CD4-positive, alpha-beta T cell treated with Interleukin-12 subunit alpha and Interleukin-12 subunit beta, for 1 hour (primary cell): ENCODE measurements around the gene ZNF865.
A peak's percentile ranks its signal among the peaks of the same experiment; 100 is the strongest.

Source experiments
- DNase-seq: peaks from one replicate; pipeline ENCODE4 v3.0.0-alpha.2; 2020

ZNF865 gene

DNA sequence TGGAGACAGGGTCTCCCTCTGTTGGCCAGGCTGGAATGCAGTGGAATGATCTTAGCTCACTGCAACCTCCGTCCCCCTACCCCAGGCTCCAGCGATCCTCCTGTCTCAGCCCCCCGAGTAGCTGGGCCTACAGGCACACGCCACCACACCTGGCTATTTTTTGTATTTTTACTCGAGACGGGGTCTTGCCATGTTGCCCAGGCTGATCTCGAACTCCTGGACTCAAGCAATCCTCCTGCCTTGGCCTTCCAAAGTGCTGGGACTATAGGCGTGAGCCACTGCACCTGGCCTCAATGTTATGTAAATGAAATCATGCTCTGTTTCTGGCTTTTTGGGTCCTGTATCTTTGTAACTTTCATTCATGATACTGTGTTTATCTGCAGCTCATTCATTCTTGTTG, 16.7 kb upstream of the ZNF865 start:
- DNase-seq: no peak

- no peak for DNase-seq
These were observed 15.3 kb upstream of the ZNF865 start for GRCh38 chr19:55590109-55590508.

DNA sequence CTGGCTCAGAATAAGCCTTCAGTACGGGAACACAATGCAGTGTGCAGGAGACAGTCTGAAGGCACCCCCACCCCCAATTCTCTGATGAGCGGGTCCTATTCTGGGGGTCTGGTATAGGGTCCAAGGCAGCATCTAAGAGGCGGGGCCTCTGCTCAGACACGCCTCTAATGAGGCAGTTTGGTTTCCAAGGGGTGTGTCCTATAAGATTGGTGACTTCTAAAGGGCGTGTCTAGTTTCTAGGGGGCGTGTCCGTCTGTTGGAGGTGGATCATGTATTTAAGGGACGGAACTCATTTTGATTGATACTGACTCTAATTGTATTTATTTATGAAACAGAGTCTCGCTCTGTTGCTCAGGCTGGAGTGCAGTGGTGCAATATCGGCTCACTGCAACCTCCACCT, 14.8 kb upstream of the ZNF865 start:
- DNase-seq: no peak

DNA sequence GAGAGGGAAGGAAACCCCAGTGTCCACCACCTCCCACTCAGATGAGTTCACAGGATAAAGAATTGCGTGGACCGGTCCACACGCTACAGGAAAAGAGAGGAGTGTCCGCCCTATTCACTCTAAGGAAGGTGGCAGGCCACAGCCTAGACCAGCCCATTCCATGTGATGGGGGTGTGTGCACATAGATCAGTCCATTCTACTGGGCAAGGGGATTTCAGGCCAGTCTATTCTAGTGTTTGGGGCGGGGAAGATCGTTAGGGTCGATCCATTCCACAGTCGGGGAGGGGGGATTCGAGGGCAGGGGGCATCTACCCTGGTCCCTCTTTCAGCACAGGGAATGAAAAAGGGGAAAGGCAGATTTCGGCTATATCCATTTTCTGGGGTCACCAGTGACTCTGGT, 13.9 kb upstream of the ZNF865 start:
- DNase-seq: no peak

GRCh38 chr19:55592391-55593090, 12.9 kb upstream of the ZNF865 start:
- DNase-seq: no peak

- no peak for DNase-seq
These were observed 12.2 kb upstream of the ZNF865 start for GRCh38 chr19:55593096-55593772.

DNA sequence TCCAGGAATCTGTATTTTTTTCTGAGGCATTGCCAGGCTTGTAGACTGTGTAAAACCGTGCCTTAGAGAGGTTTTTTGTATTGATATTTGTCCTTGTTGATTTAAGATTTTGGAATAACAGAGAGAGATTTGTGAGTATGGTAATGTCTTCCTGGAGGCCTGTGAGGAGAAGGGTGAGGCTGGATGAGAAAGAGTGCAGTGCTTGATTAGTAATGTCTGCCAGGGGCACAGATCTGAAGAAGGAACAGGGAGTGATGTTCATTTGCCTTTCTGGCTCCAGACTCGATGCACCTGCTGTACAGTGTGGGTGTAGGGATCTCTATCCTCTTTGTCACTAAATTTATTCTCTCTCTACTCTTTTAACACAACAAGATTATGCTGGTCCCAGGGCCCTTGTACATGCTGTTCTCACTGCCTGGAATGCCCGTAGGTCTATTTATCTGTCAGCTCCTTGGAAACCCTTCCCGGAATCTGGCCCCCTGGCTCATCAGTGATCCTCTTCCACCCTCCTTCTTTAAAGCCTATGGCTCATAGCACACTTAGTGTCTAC, 10.4 kb upstream of the ZNF865 start:
- no peak for DNase-seq

GRCh38 chr19:55596304-55596703, 9.1 kb upstream of the ZNF865 start:
- DNase-seq: no peak

DNA sequence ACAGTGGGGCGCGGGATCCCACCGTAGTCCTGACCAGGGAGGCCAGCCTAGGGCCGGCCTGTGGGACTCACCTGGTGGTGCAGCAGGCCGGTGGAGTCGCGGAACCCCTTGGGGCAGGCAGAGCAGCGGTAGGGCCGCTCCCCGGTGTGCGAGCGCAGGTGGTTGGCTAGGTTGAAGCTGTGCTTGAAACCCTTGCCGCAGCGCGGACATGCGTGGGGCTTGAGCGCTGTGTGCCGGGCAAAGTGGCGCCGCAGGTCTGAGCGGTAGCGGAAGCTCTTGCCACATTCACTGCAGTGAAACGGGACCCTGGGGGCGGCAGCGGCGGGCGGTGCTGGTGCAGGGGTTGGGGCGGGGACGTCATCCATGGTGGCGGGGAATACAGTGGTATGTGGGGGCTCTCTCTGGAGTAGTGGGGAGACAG, 7.9 kb upstream of the ZNF865 start:
- no peak for DNase-seq

DNA sequence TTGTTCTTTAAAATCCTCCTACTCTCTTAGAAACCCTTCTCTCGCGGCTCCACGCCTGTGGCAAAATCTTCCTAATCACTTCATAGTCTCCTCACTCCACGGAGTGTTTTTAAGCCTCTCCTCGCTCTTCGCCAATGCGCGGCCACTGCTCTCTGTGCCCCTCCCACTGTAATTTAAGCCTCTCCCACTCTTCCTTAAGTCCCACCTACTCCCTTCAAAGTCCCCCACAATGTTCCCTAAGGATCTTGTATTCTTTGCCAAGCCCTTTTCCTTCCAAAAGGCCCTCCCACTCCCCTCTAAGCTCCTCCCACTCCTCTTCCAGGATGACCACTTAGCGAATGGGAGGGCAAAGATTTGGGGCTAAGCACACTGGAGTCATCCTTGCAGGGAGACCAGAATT, 7.4 kb upstream of the ZNF865 start:
- no peak for DNase-seq

- DNase-seq: peak; percentile 95
These were observed 6.6 kb upstream of the ZNF865 start for GRCh38 chr19:55598719-55599467.

- peak; percentile 98 for DNase-seq
These were observed 6.0 kb upstream of the ZNF865 start, which contains the start of gene FIZ1 for GRCh38 chr19:55599468-55599841. Gene FIZ1 (minus strand): TSS chr19:55599517. CDS start chr19:55597865, 1,652 bp downstream.

DNA sequence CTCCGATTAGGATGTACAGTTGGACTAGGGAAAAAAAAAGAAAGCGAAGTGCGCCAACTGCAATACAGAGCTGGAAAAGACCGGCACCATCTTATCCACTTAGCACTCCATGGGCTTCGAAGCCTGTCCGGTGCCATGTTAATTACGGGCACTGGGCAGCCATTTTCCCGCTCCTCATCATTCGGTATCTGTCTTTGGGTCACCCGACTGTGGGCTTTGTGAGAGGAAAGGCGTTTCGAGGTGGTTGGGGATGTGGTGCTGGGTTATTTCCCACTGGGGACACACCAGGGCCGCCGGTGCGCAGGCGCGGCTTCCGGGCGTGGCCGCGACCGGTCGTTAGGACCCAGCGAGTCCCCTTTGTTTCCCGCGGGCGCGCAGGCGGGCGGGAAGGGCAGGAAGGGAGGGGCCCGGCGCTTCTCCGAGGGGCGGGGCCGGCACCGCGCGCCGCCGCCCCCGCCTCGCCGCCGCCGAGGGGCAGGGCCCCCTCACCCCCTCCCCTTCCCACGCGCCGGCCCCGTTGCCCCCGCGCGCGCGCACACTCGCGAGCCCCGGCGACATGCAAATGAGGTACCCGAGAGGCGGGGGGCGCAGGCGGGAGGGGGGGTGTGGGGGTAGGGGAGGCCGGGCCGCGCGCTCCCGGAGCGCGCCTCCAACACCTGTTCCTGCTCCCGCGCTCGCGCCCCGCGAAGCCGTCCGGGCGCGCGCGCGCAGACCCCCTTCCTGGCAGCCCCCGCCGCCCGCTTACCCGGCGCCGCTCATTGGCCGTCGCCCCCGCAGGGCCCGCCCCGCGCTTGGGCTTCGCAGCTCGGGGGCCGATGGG, 5.4 kb upstream of the ZNF865 start, which contains the start of gene ZNF524:
ZNF524 (plus strand) TSS at position 447 of the 820 bp plus-strand sequence. CDS start 1,825 bp downstream, outside the sequence.
- DNase-seq: peak; percentile 90

GRCh38 chr19:55600662-55601028, 4.8 kb upstream of the ZNF865 start:
- DNase-seq: no peak

DNA sequence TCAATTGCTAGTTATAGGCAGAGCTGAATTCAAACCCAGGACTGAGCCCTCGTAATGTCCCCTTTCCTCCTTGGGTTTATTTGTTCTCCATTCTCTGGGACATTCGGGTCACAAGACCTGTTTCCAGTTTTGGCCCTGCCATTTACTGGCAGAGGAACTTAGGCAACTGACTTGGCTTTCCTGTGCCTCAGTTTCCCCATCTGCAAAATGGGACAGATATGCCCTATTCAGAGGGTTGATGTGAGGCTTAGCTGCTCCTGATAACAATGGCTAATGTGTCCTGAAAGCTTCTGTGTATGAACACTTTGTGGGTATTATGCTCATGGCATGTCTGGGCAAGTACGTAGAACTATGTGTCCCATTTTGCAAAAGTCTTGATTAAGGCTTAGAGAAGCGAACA, 4.4 kb upstream of the ZNF865 start:
- no peak for DNase-seq

DNA sequence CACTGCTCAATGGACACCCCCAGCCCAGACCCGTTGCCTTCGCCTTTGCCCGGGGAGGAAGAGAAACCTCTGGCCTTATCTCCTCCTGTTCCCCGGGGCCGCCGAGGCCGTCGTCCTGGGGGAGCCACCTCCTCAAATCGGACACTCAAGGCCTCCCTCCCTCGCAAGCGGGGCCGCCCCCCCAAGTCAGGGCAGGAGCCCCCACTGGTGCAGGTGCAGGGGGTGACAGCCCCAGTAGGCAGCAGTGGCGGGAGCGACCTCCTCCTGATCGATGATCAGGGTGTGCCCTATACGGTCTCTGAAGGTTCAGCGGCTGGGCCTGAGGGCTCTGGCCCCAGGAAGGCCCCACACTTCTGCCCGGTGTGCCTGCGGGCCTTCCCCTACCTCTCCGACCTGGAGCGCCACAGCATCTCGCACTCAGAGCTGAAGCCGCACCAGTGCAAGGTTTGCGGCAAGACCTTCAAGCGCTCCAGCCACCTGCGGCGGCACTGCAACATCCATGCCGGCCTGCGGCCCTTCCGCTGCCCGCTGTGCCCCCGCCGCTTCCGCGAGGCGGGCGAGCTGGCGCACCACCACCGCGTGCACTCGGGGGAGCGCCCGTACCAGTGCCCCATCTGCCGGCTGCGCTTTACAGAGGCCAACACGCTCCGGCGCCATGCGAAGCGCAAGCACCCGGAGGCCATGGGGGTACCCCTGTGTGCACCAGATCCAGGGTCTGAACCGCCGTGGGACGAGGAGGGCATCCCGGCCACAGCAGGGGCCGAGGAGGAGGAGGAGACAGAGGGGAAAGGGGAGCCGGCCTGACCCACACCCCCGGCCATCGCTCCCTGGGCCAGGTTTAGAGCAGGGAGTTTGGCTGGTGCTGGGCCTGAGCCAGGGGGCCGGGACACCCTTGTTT, 3.1 kb upstream of the ZNF865 start:
- no peak for DNase-seq

DNA sequence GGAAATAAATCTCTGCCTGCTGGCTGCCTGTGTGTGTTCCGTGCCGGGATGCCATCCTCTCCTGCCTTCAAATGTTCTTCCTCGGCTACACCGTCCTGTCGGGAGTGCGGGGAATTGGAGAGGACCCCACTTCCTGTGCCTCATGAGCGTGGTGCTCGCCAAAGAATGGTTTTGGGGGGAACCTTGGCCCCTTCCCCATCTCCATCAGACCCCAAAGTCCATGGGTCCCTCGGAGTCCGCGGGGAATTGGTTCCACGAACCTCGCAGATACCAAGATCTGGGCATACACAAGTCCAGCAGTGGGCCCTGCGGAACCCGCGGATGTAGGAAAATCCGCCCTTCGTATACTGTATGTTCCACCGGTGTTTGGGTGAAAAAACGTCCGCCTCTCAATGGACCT, 2.3 kb upstream of the ZNF865 start:
- no peak for DNase-seq

- no peak for DNase-seq
These were observed 1.7 kb upstream of the ZNF865 start for GRCh38 chr19:55603581-55604292.

DNA sequence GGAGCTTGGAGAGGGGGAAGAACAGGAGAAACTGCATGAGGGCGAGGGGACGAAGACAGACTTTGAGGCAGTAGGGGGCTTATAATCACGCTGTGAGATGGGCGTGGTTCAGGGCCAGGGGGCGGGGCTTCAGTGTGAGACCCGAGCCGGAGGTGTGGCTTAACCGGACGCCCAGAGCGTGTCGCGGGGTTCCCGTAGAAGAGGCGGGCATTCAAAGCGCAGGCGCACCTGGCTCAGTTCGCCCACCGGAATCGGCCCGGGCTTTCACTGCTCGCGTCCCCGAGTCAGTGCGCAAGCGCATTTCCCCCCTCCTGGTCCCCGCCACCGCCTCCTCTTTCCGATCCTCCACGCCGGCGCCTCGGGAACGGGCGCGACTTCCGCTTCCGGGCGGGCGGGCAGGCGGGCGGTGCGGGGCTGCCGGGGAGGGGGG, 225 bp upstream of the ZNF865 start:
- peak; percentile 99 for DNase-seq

DNA sequence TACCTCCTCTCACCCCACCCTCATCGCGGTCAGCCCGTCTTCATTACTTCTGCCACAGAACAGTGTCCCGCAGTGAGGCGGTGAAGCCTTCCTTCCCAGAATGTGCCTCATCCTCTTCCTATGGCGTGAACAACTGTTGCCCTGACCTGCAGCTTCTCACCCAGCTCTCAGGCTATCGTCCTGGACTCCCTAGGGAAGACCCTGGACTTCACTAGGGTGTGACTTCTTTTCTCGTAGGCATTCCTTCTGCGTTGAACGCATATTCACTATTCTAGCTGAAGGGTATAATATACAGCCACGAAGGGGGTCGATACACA, 982 bp downstream of the ZNF865 start:
- no peak for DNase-seq

DNA sequence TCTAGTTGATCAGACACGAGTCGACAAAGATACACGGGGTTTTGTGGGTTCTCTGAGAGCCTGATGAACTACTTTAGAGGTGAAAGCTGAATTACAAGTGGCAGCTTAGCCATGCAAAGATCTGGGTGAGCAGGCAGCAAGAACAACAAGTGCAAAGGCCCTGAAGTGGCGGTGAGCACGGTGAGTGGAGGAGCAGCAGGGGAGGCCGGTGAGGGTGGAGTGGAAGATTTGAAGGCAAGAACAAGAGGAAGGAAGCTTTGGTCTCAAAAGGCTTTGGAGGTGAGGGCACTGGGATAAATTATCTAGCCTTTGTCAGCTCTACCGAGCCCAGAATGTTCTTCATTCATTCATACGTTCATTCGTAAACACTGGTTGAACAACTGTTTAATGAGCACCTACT, 1.4 kb downstream of the ZNF865 start:
- DNase-seq: no peak
